Mesodermal cell (in vitro differentiated cells): Measurements from ENCODE around the gene CAMK2D.

ENCODE experiments used
- H3K27ac ChIP-seq: 2 replicates; pipeline ENCODE4 v1.7.0; 2013; ENCODE audit warnings: mild to moderate bottlenecking, low read depth, low read length, moderate library complexity; ENCODE audit not compliant: severe bottlenecking
- H3K36me3 ChIP-seq: 2 replicates; pipeline ENCODE4 v1.7.1; 2013; ENCODE audit warnings: mild to moderate bottlenecking, low read length, moderate library complexity; ENCODE audit not compliant: control insufficient read depth, insufficient read depth
- H3K4me1 ChIP-seq: one replicate; pipeline ENCODE4 v1.7.1; 2013; ENCODE audit warnings: mild to moderate bottlenecking, low read length; ENCODE audit not compliant: insufficient read depth, control insufficient read depth, poor library complexity, severe bottlenecking
- H3K4me3 ChIP-seq: 2 replicates; pipeline ENCODE4 v1.7.0; 2013; ENCODE audit warnings: low read length, control low read depth, mild to moderate bottlenecking; ENCODE audit not compliant: insufficient read depth, poor library complexity, severe bottlenecking; ENCODE audit errors: extremely low read depth
- H3K9me3 ChIP-seq: 2 replicates; pipeline ENCODE4 v1.7.1; 2013; ENCODE audit warnings: mild to moderate bottlenecking, low read length, moderate library complexity; ENCODE audit not compliant: control insufficient read depth
- WGBS, 2 experiments: methylation state at CpG; one replicate each; pipeline ENCODE4 v1.1.5; 2013; ENCODE audit warnings: missing lambda C conversion rate in 2 of 2; ENCODE audit not compliant: insufficient coverage in 2 of 2; 5-methylcytosine and 5-hydroxymethylcytosine counted together

Gene CAMK2D

GRCh38 chr4:113783289-113783688 lies 21.8 kb upstream of the CAMK2D start:
- H3K4me3 ChIP-seq = no peak overlapping the region
- no peaks in the 10 kb centered on the region for H3K9me3 ChIP-seq
- no peak overlapping the region for H3K27ac ChIP-seq
- H3K36me3 ChIP-seq = no peaks in the 10 kb centered on the region
- H3K4me1 ChIP-seq = no peaks in the 10 kb centered on the region
- 88 to 91% methylated on average over 2 of the region's 2 CpGs for WGBS, 2 experiments

GRCh38 chr4:113781439-113782040 lies 20.0 kb upstream of the CAMK2D start:
- Histone ChIP-seq H3K4me3 (no peak overlapping the region), H3K4me1 (no peaks in the 10 kb centered on the region), H3K9me3 (no peaks in the 10 kb centered on the region), H3K36me3 (no peaks in the 10 kb centered on the region), H3K27ac (no peak overlapping the region)
- WGBS, 2 experiments = no CpG with 5 or more reads among the region's 2 CpGs

- Histone ChIP-seq H3K4me3 (no peak overlapping the region), H3K36me3 (no peaks in the 10 kb centered on the region), H3K27ac (no peak overlapping the region), H3K4me1 (no peaks in the 10 kb centered on the region), H3K9me3 (no peaks in the 10 kb centered on the region)
- 89 to 91% methylated on average over 10 of the region's 11 CpGs for WGBS, 2 experiments
Observed at GRCh38 chr4:113776679-113777078, 15.1 kb upstream of the CAMK2D start.

- H3K4me3 ChIP-seq = no peak overlapping the region
- WGBS, 2 experiments = 93 to 96% methylated on average over 3 to 4 of the region's 4 CpGs
- H3K9me3 ChIP-seq = no peaks in the 10 kb centered on the region
- H3K36me3 ChIP-seq = no peaks in the 10 kb centered on the region
- no peaks in the 10 kb centered on the region for H3K4me1 ChIP-seq
- H3K27ac ChIP-seq = no peak overlapping the region
Observed at GRCh38 chr4:113776016-113776415, 14.5 kb upstream of the CAMK2D start.

- H3K9me3 ChIP-seq = no peaks in the 10 kb centered on the region
- no peaks in the 10 kb centered on the region for H3K36me3 ChIP-seq
- H3K4me1 ChIP-seq = no peaks in the 10 kb centered on the region
- WGBS, 2 experiments = 80% methylated on average over 1 of the region's 3 CpGs; no CpG with 5 or more reads in 1 of the 2 experiments
- no peak overlapping the region for H3K4me3 ChIP-seq
- no peak overlapping the region for H3K27ac ChIP-seq
Observed at GRCh38 chr4:113773756-113774155, 12.2 kb upstream of the CAMK2D start.

- Histone ChIP-seq H3K27ac (no peak overlapping the region), H3K36me3 (no peaks in the 10 kb centered on the region), H3K9me3 (no peaks in the 10 kb centered on the region), H3K4me3 (no peak overlapping the region), H3K4me1 (no peaks in the 10 kb centered on the region)
- 88 to 89% methylated on average over 9 to 10 of the region's 14 CpGs for WGBS, 2 experiments
Observed at GRCh38 chr4:113773014-113773413, 11.5 kb upstream of the CAMK2D start.

- no peak overlapping the region for H3K27ac ChIP-seq
- WGBS, 2 experiments = 95 to 98% methylated on average over 14 to 15 of the region's 22 CpGs
Observed at GRCh38 chr4:113772319-113772718, 10.8 kb upstream of the CAMK2D start.

GRCh38 chr4:113769744-113770143 lies 8.2 kb upstream of the CAMK2D start:
- no peaks in the 10 kb centered on the region for H3K4me1 ChIP-seq
- H3K4me3 ChIP-seq = no peak overlapping the region
- no CpG with 5 or more reads among the region's 2 CpGs for WGBS, 2 experiments
- no peaks in the 10 kb centered on the region for H3K36me3 ChIP-seq
- no peaks in the 10 kb centered on the region for H3K9me3 ChIP-seq
- no peak overlapping the region for H3K27ac ChIP-seq

More at GRCh38 chr4:113772319-113772718, 10.8 kb upstream of the CAMK2D start:
- H3K4me3 ChIP-seq = no peak overlapping the region
- no peaks in the 10 kb centered on the region for H3K36me3 ChIP-seq
- no peaks in the 10 kb centered on the region for H3K4me1 ChIP-seq
- H3K9me3 ChIP-seq = no peaks in the 10 kb centered on the region

- H3K36me3 ChIP-seq = no peaks in the 10 kb centered on the region
- WGBS, 2 experiments = 100% methylated on average over 1 of the region's 2 CpGs
- no peaks in the 10 kb centered on the region for H3K4me1 ChIP-seq
- H3K4me3 ChIP-seq = no peak overlapping the region
- no peaks in the 10 kb centered on the region for H3K9me3 ChIP-seq
- H3K27ac ChIP-seq = no peak overlapping the region
Observed at GRCh38 chr4:113768952-113769351, 7.4 kb upstream of the CAMK2D start.

GRCh38 chr4:113766882-113767281 lies 5.3 kb upstream of the CAMK2D start:
- H3K4me1 ChIP-seq = no peaks in the 10 kb centered on the region
- WGBS, 2 experiments = 82 to 85% methylated on average over 2 of the region's 2 CpGs
- H3K9me3 ChIP-seq = no peaks in the 10 kb centered on the region
- no peak overlapping the region for H3K27ac ChIP-seq
- H3K4me3 ChIP-seq = no peak overlapping the region
- H3K36me3 ChIP-seq = no peaks in the 10 kb centered on the region

GRCh38 chr4:113764720-113765264 lies 3.3 kb upstream of the CAMK2D start:
- no CpG with 5 or more reads among the region's 1 CpG for WGBS, 2 experiments
- Histone ChIP-seq H3K36me3 (no peaks in the 10 kb centered on the region), H3K4me3 (no peak overlapping the region), H3K27ac (no peak overlapping the region), H3K4me1 (no peaks in the 10 kb centered on the region), H3K9me3 (no peaks in the 10 kb centered on the region)
